IMR-90 (cell line): ENCODE data around the gene RASSF4. TPM values are rescaled to one million over a fixed set of nuclear protein-coding genes. Genes with fewer than 3 reads are reported as not detected.

ENCODE experiments used
- ATAC-seq: fragments of 200-7000 bp; cut with Tn5 transposase; 2 replicates; pipeline ENCODE4 v1.9.1; 2020; ENCODE audit warnings: low read depth, mild to moderate bottlenecking, moderate library complexity
- BruUV-seq: library from RNA; stranded (reverse); fragments of 400-500 nt; replicated peaks from 2 replicates; lab custom pipeline; 2021; lab: Mats Ljungman, UMichigan
- CTCF ChIA-PET: fragments of 300-600 bp; formaldehyde crosslinking; extraction: SDS; loops from one replicate; lab custom pipeline; 2021; ENCODE audit warnings: antibody characterized with exemption; lab: Yijun Ruan, JAX
- POLR2A ChIA-PET: fragments of 300-600 bp; sonication (Branson Sonifier 250); formaldehyde crosslinking; loops from one replicate; lab custom pipeline; 2022; ENCODE audit warnings: antibody characterized with exemption; ENCODE audit not compliant: unreplicated experiment; lab: Charles Lee
- DNase-seq: peaks from one replicate; pipeline ENCODE4 v3.0.0; 2013
- H2AFZ ChIP-seq: replicated peaks from 2 replicates; pipeline ENCODE3; 2013; ENCODE audit warnings: low read length, mild to moderate bottlenecking; ENCODE audit not compliant: poor library complexity
- H2AK5ac ChIP-seq: 2 replicates; pipeline ENCODE4 v1.6.1; 2013; ENCODE audit warnings: low read depth, low read length, inconsistent platforms
- H2AK9ac ChIP-seq: replicated peaks from 2 replicates; pipeline ENCODE3; 2013; ENCODE audit warnings: mild to moderate bottlenecking, low read depth, low read length, moderate library complexity; ENCODE audit not compliant: poor library complexity
- H2BK120ac ChIP-seq: 2 replicates; pipeline ENCODE4 v1.6.1; 2013; ENCODE audit warnings: low read depth, low read length, inconsistent platforms
- H2BK15ac ChIP-seq: 3 replicates; pipeline ENCODE4 v1.6.1; 2013; ENCODE audit warnings: low read depth, low read length, inconsistent platforms
- H2BK20ac ChIP-seq: 2 replicates; pipeline ENCODE4 v1.6.1; 2013; ENCODE audit warnings: low read depth, mild to moderate bottlenecking, inconsistent platforms, low read length, moderate library complexity
- H2BK5ac ChIP-seq: 2 replicates; pipeline ENCODE4 v1.6.1; 2013; ENCODE audit warnings: mild to moderate bottlenecking, low read depth, low read length, inconsistent platforms; ENCODE audit not compliant: poor library complexity, severe bottlenecking
- H3K14ac ChIP-seq: replicated peaks from 2 replicates; pipeline ENCODE4 v1.6.1; 2013; ENCODE audit warnings: low read depth, low read length, inconsistent platforms
- H3K18ac ChIP-seq: 2 replicates; pipeline ENCODE4 v1.6.1; 2013; ENCODE audit warnings: low read depth, low read length, control low read depth
- H3K23ac ChIP-seq: 2 replicates; pipeline ENCODE4 v1.6.1; 2013; ENCODE audit warnings: low read depth, low read length, inconsistent platforms
- H3K27ac ChIP-seq: 2 replicates; pipeline ENCODE4 v1.5.1; 2013; ENCODE audit warnings: mild to moderate bottlenecking, control low read depth, low read length; ENCODE audit not compliant: insufficient read depth
- H3K27me3 ChIP-seq: 2 replicates; pipeline ENCODE4 v1.6.1; 2013; ENCODE audit warnings: low read length; ENCODE audit not compliant: control insufficient read depth, insufficient read depth
- H3K36me3 ChIP-seq: 2 replicates; pipeline ENCODE4 v1.6.1; 2013; ENCODE audit warnings: low read length, mixed read lengths; ENCODE audit not compliant: control insufficient read depth, insufficient read depth
- H3K4ac ChIP-seq: 2 replicates; pipeline ENCODE4 v1.6.1; 2013; ENCODE audit warnings: low read depth, low read length, inconsistent platforms
- H3K4me1 ChIP-seq: 2 replicates; pipeline ENCODE4 v1.6.1; 2013; ENCODE audit warnings: low read length, mixed read lengths; ENCODE audit not compliant: control insufficient read depth, insufficient read depth
- H3K4me2 ChIP-seq: 2 replicates; pipeline ENCODE4 v1.6.1; 2013; ENCODE audit warnings: low read depth, mild to moderate bottlenecking, control low read depth, low read length, moderate library complexity
- H3K4me3 ChIP-seq: 2 replicates; pipeline ENCODE4 v1.5.1; 2013; ENCODE audit warnings: low read depth, mild to moderate bottlenecking, control low read depth, low read length, moderate library complexity; ENCODE audit not compliant: insufficient read depth
- H3K56ac ChIP-seq: 2 replicates; pipeline ENCODE4 v1.6.1; 2013; ENCODE audit warnings: low read length, inconsistent platforms; ENCODE audit not compliant: insufficient read depth; ENCODE audit errors: extremely low read depth
- H3K79me1 ChIP-seq, 2 experiments: 2 replicates each; pipeline ENCODE4 v1.6.1; 2013; ENCODE audit warnings: low read length in 2 of 2, inconsistent platforms in 1 of 2, low read depth in 1 of 2
- H3K9ac ChIP-seq: 2 replicates; pipeline ENCODE4 v1.6.1; 2013; ENCODE audit warnings: low read depth, low read length, control low read depth
- H3K9me1 ChIP-seq: 2 replicates; pipeline ENCODE4 v1.6.1; 2013; ENCODE audit warnings: low read length, inconsistent platforms; ENCODE audit not compliant: insufficient read depth
- H3K9me3 ChIP-seq: 2 replicates; pipeline ENCODE4 v1.6.1; 2013; ENCODE audit warnings: low read length; ENCODE audit not compliant: control insufficient read depth, insufficient read depth
- H4K20me1 ChIP-seq: 2 replicates; pipeline ENCODE4 v1.6.1; 2013; ENCODE audit warnings: low read length, inconsistent platforms; ENCODE audit not compliant: insufficient read depth
- H4K5ac ChIP-seq: 2 replicates; pipeline ENCODE4 v1.6.1; 2013; ENCODE audit warnings: mild to moderate bottlenecking, low read depth, low read length, control low read depth
- H4K8ac ChIP-seq, 2 experiments: 2 replicates each; pipeline ENCODE4 v1.6.1; 2013; ENCODE audit warnings: low read depth in 2 of 2, low read length in 2 of 2, control low read depth in 1 of 2, inconsistent platforms in 1 of 2
- H4K91ac ChIP-seq: 2 replicates; pipeline ENCODE4 v1.6.1; 2013; ENCODE audit warnings: low read depth, low read length, inconsistent platforms; ENCODE audit not compliant: insufficient read depth
- BHLHE40 ChIP-seq: fragments of 150-350 bp; IDR thresholded peaks from 2 replicates; pipeline ENCODE4 v1.6.1; 2016; ENCODE audit warnings: mild to moderate bottlenecking, low read depth, low read length
- CHD1 ChIP-seq: IDR thresholded peaks from 2 replicates; pipeline ENCODE4 v1.6.1; 2012; ENCODE audit warnings: low read depth, low read length, improper control_type of control experiment
- MAZ ChIP-seq: IDR thresholded peaks from 2 replicates; pipeline ENCODE4 v1.6.1; 2012; ENCODE audit warnings: low read depth, mild to moderate bottlenecking, low read length, improper control_type of control experiment, moderate library complexity, borderline replicate concordance
- RCOR1 ChIP-seq: IDR thresholded peaks from 2 replicates; pipeline ENCODE4 v1.6.1; 2012; ENCODE audit warnings: mild to moderate bottlenecking, low read length, improper control_type of control experiment; ENCODE audit not compliant: insufficient replicate concordance
- SMC3 ChIP-seq: fragments of 150-350 bp; IDR thresholded peaks from 2 replicates; pipeline ENCODE4 v1.6.1; 2016; ENCODE audit warnings: low read depth, mild to moderate bottlenecking, antibody characterized with exemption, low read length, moderate library complexity
- WGBS, 2 experiments: methylation state at CpG; one replicate each; pipeline versions ENCODE4 v1.1.5 to v1.1.7; 2013; ENCODE audit warnings: missing lambda C conversion rate in 2 of 2; ENCODE audit not compliant: insufficient read length in 1 of 2; ENCODE audit errors: extremely low coverage in 2 of 2; 5-methylcytosine and 5-hydroxymethylcytosine counted together
- dilution Hi-C: fragments of 300-500 bp; cut with HindIII; formaldehyde crosslinking; loops from one replicate; pipeline ENCODE4 v1.14.3; 2018; ENCODE audit warnings: low sequenced_read_pairs; ENCODE audit not compliant: unreplicated experiment
- in situ Hi-C: fragments of 300-500 bp; cut with MboI; formaldehyde crosslinking; loops from 3 replicates; pipeline ENCODE4 v1.14.3; 2019; ENCODE audit warnings: low sequenced_read_pairs, inconsistent platforms, mixed read lengths
- intact Hi-C: fragments of 100-400 bp; cut with micrococcal nuclease; formaldehyde crosslinking; loops from 2 replicates; pipeline ENCODE4 v1.10.0; 2022
- polyA plus RNA-seq, 3 experiments: library from polyadenylated mRNA; depleted of rRNA; stranded (reverse); fragments of >200 nt; gene quantifications; 2 replicates each; pipeline ENCODE4 v1.2.3, GENCODE V29; 2012; ENCODE audit warnings: low replicate concordance in 1 of 3
- total RNA-seq: library from RNA; depleted of rRNA; stranded (reverse); fragments of >200 nt; gene quantifications from 2 replicates; pipeline ENCODE4 v1.2.3, GENCODE V29; 2012; rRNA removed
- TF ChIP-seq, protein P1 (sequence below): fragments of 150-350 bp; IDR thresholded peaks from 2 replicates; pipeline ENCODE4 v1.6.1; 2016; ENCODE audit warnings: low read depth, mild to moderate bottlenecking, low read length, moderate library complexity, borderline replicate concordance

RASSF4 gene
- total and polyA plus RNA-seq, 2 of the 4 experiments (the other 2 are of a cell fraction): 5.9 to 8.6 TPM

DNA sequence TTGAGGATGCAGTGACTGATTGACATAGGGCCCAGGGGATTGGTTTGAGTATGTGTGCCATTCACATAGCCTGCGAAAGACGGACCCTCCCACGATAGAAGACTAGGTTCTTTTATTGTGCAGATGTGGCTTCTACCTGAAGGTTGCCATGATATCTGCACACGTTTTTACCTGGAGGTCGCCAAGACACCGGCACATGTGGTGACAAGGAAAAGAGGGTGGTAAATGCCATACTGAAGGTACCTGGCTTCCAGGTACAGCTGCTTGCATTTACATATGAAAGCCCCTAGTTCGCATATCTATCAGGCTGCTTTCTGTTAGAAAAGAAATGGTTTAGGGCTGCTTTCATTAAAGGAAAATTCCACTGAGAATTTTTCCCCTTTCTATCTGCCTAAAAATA lies 84.7 kb downstream of the RASSF4 start:
- TF ChIP-seq RCOR1 (no peak), MAZ (no peak), SMC3 (no peak), CHD1 (no peak), BHLHE40 (no peak)
- TF ChIP-seq, protein P1, sequence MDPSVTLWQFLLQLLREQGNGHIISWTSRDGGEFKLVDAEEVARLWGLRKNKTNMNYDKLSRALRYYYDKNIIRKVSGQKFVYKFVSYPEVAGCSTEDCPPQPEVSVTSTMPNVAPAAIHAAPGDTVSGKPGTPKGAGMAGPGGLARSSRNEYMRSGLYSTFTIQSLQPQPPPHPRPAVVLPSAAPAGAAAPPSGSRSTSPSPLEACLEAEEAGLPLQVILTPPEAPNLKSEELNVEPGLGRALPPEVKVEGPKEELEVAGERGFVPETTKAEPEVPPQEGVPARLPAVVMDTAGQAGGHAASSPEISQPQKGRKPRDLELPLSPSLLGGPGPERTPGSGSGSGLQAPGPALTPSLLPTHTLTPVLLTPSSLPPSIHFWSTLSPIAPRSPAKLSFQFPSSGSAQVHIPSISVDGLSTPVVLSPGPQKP: no peak
- H3K56ac ChIP-seq: no peak overlapping the region
- H3K4me2 ChIP-seq: no peak overlapping the region
- H2BK15ac ChIP-seq: no peak overlapping the region
- ChIA-PET POLR2A (no interaction called here), CTCF (no interaction called here)
- no peak overlapping the region for H3K27ac ChIP-seq
- no peak overlapping the region for H4K91ac ChIP-seq
- no peak overlapping the region for H2BK120ac ChIP-seq
- no peak overlapping the region for H3K18ac ChIP-seq
- WGBS, 2 experiments: 39% methylated on average over 3 of the region's 7 CpGs; no CpG with 5 or more reads in 1 of the 2 experiments
- no peak overlapping the region for H2AFZ ChIP-seq
- no peak for ATAC-seq
- no peak overlapping the region for H2BK20ac ChIP-seq
- intact Hi-C loops: loop anchor here (10.0 kb wide), 1 partner anchor 509 kb away; no protein-coding TSS in a partner anchor
- no peak overlapping the region for H2AK5ac ChIP-seq
- H4K5ac ChIP-seq: no peak overlapping the region
- no TSS peak for BruUV-seq
- no peaks in the 10 kb centered on the region for H3K9me3 ChIP-seq
- no peaks in the 10 kb centered on the region for H3K36me3 ChIP-seq
- H3K4ac ChIP-seq: no peak overlapping the region
- no peak overlapping the region for H3K4me3 ChIP-seq
- H3K79me1 ChIP-seq: no peaks in the 10 kb centered on the region
- in situ Hi-C loops: no loop called here
- no peak overlapping the region for H3K14ac ChIP-seq
- no peak overlapping the region for H3K23ac ChIP-seq
- no peaks in the 10 kb centered on the region for H4K20me1 ChIP-seq
- no peak overlapping the region for H3K9ac ChIP-seq
- dilution Hi-C loops: no loop called here
- no peak overlapping the region for H4K8ac ChIP-seq
- no peaks in the 10 kb centered on the region for H3K4me1 ChIP-seq
- no peak for DNase-seq
- H3K27me3 ChIP-seq: no peaks in the 10 kb centered on the region; the same call in 1 of the 2 replicates
- H2BK5ac ChIP-seq: no peak overlapping the region
- no peak overlapping the region for H2AK9ac ChIP-seq
- no peaks in the 10 kb centered on the region for H3K9me1 ChIP-seq

Other genes starting within 250 kb of the RASSF4 start
- not detected in 2 replicates for gene TMEM72, start 48.5 kb upstream of the RASSF4 start, total RNA-seq
- not detected in 2 replicates for gene TMEM72, start 48.5 kb upstream of the RASSF4 start, polyA plus RNA-seq (2012; rRNA removed)
- 11.7 and 13.6 TPM in 2 replicates for gene DEPP1, start 19.0 kb downstream of the RASSF4 start, total RNA-seq
- gene DEPP1, start 19.0 kb downstream of the RASSF4 start, polyA plus RNA-seq (2012; rRNA removed): 19.7 and 30.0 TPM in 2 replicates
- 12.4 and 18.6 TPM in 2 replicates for gene ZNF22, start 41.1 kb downstream of the RASSF4 start, total RNA-seq
- 8.4 and 10.6 TPM in 2 replicates for gene ZNF22, start 41.1 kb downstream of the RASSF4 start, polyA plus RNA-seq (2012; rRNA removed)